Caco-2 (cell line): ENCODE measurements around the gene CD9. TPM values are rescaled to one million over a fixed set of nuclear protein-coding genes. Genes with fewer than 3 reads are reported as not detected.

Source experiments
- BruUV-seq: library from RNA; stranded (reverse); fragments of 400-500 nt; replicated peaks from 2 replicates; lab custom pipeline; 2021; lab: Mats Ljungman, UMichigan
- CTCF ChIA-PET: fragments of 300-600 bp; sonication (Branson Sonifier 250); formaldehyde crosslinking; loops from one replicate; lab custom pipeline; 2022; ENCODE audit warnings: antibody characterized with exemption; lab: Charles Lee
- POLR2A ChIA-PET: fragments of 300-600 bp; sonication (Branson Sonifier 250); formaldehyde crosslinking; loops from one replicate; lab custom pipeline; 2022; ENCODE audit warnings: antibody characterized with exemption; lab: Charles Lee
- DNase-seq, 2 experiments: peaks; one replicate each; pipeline versions ENCODE4 v3.0.0 to v3.0.0-alpha.2; 2020 to 2022
- H3K27me3 ChIP-seq: replicated peaks from 2 replicates; pipeline ENCODE4 v1.6.0; 2011; ENCODE audit warnings: low read length; ENCODE audit not compliant: control insufficient read depth, insufficient read depth
- H3K36me3 ChIP-seq: 2 replicates; pipeline ENCODE4 v1.5.1; 2011; ENCODE audit warnings: low read length; ENCODE audit not compliant: control insufficient read depth, insufficient read depth
- H3K4me1 ChIP-seq: fragments of 250-450 bp; sonication (Bioruptor Pico); 2 replicates; pipeline ENCODE4 v1.5.1; 2020; ENCODE audit warnings: mild to moderate bottlenecking
- H3K4me3 ChIP-seq: 2 replicates; pipeline ENCODE4 v1.5.1; 2011; ENCODE audit warnings: low read depth, mild to moderate bottlenecking, control low read depth, low read length
- H3K9me3 ChIP-seq: fragments of 250-450 bp; sonication (Bioruptor Pico); 2 replicates; pipeline ENCODE4 v1.5.1; 2020; ENCODE audit warnings: mild to moderate bottlenecking, moderate library complexity
- H3K27ac Mint-ChIP-seq: one replicate; pipeline ENCODE4 v1.8.0; 2022; ENCODE audit warnings: mixed read lengths; ENCODE audit not compliant: unreplicated experiment
- H3K27me3 Mint-ChIP-seq: one replicate; pipeline ENCODE4 v1.8.0; 2022; ENCODE audit warnings: mixed read lengths; ENCODE audit not compliant: insufficient read depth, unreplicated experiment
- H3K36me3 Mint-ChIP-seq: one replicate; pipeline ENCODE4 v1.8.0; 2022; ENCODE audit warnings: mild to moderate bottlenecking, mixed read lengths; ENCODE audit not compliant: insufficient read depth, unreplicated experiment
- H3K4me1 Mint-ChIP-seq: one replicate; pipeline ENCODE4 v1.8.0; 2022; ENCODE audit warnings: low read depth, mixed read lengths; ENCODE audit not compliant: unreplicated experiment
- H3K4me3 Mint-ChIP-seq: one replicate; pipeline ENCODE4 v1.8.0; 2022; ENCODE audit warnings: mild to moderate bottlenecking, moderate library complexity, mixed read lengths; ENCODE audit not compliant: unreplicated experiment
- H3K9me3 Mint-ChIP-seq: one replicate; pipeline ENCODE4 v1.8.0; 2022; ENCODE audit warnings: mixed read lengths; ENCODE audit not compliant: unreplicated experiment
- CTCF ChIP-seq, 2 experiments: fragments of 200-600 bp in 1 of 2; IDR thresholded peaks; 1 replicate in 1 of 2; 2 replicates in 1 of 2; pipeline versions ENCODE4 v1.5.1 to v1.8.0; 2011 to 2022; ENCODE audit warnings: antibody characterized with exemption in 1 of 2, control low read depth in 1 of 2, inconsistent platforms in 1 of 2, low read depth in 1 of 2, low read length in 1 of 2, mild to moderate bottlenecking in 1 of 2, moderate library complexity in 1 of 2; ENCODE audit not compliant: insufficient read depth in 1 of 2, severe bottlenecking in 1 of 2, unreplicated experiment in 1 of 2
- intact Hi-C: fragments of 100-400 bp; cut with micrococcal nuclease; formaldehyde crosslinking; loops from one replicate; pipeline ENCODE4 v1.10.0; 2022; ENCODE audit not compliant: unreplicated experiment
- total RNA-seq: library from RNA; stranded (reverse); gene quantifications from 2 replicates; pipeline ENCODE4 v1.2.3, GENCODE V29; 2022

Gene CD9
- total RNA-seq, 1 experiment from 2014 or later, result 170 TPM

- Histone ChIP-seq H3K27me3 (no peaks in the 10 kb centered on the region), H3K4me3 (no peak overlapping the region), H3K4me1 (peaks cover 23% of the 10 kb centered on the region), H3K9me3 (no peaks in the 10 kb centered on the region), H3K36me3 (no peaks in the 10 kb centered on the region)
- peak overlapping the region; percentile 80 for H3K4me3 Mint-ChIP-seq
- H3K27me3 Mint-ChIP-seq, result no peaks in the 10 kb centered on the region
- ChIA-PET POLR2A (interaction anchor here (0.6 to 1.8 kb wide), 2 partner anchors 50 to 212 kb away, joined by 3 to 15 read pairs; no protein-coding TSS in a partner anchor), CTCF (interaction anchor here (0.6 to 4.9 kb wide), 17 partner anchors 15 to 291 kb away, joined by 3 to 111 read pairs (median 7); partner anchors contain the start of gene CD9)
- peaks cover 40% of the 10 kb centered on the region for H3K4me1 Mint-ChIP-seq
- no peak for DNase-seq
- H3K36me3 Mint-ChIP-seq, result peaks cover 10% of the 10 kb centered on the region
- no peak overlapping the region for H3K27ac Mint-ChIP-seq
- no peak for TF ChIP-seq CTCF (IDR thresholded peaks at IDR 0.05; ENCODE audit: insufficient read depth in 1 of 2, low read depth in 1 of 2, low read length in 1 of 2, severe bottlenecking in 1 of 2, unreplicated experiment in 1 of 2)
- intact Hi-C loops, result no loop called here
- no peaks in the 10 kb centered on the region for H3K9me3 Mint-ChIP-seq
- no TSS peak for BruUV-seq
These were observed 79.0 kb downstream of the CD9 start for GRCh38 chr12:6279256-6279628.

- no peaks in the 10 kb centered on the region for H3K9me3 ChIP-seq
- H3K4me3 ChIP-seq, result no peak overlapping the region
- Mint-ChIP-seq H3K4me3 (no peak overlapping the region), H3K36me3 (peaks cover 9% of the 10 kb centered on the region), H3K27me3 (no peaks in the 10 kb centered on the region), H3K27ac (no peak overlapping the region), H3K4me1 (peaks cover 36% of the 10 kb centered on the region), H3K9me3 (no peaks in the 10 kb centered on the region)
- no peaks in the 10 kb centered on the region for H3K36me3 ChIP-seq
- intact Hi-C loops, result no loop called here
- BruUV-seq, result no TSS peak
- no peak for TF ChIP-seq CTCF (IDR thresholded peaks at IDR 0.05; ENCODE audit: insufficient read depth in 1 of 2, low read depth in 1 of 2, low read length in 1 of 2, severe bottlenecking in 1 of 2, unreplicated experiment in 1 of 2)
- H3K27me3 ChIP-seq, result no peaks in the 10 kb centered on the region
- peaks cover 23% of the 10 kb centered on the region for H3K4me1 ChIP-seq
- no peak for DNase-seq
- ChIA-PET POLR2A (interaction anchor here (0.6 kb wide), 1 partner anchor 212 kb away, joined by 3 read pairs; no protein-coding TSS in a partner anchor), CTCF (interaction anchor here (0.6 to 4.9 kb wide), 9 partner anchors 15 to 291 kb away, joined by 4 to 111 read pairs (median 18); partner anchors contain the start of gene CD9)
These were observed 79.4 kb downstream of the CD9 start for GRCh38 chr12:6279631-6280030.

GRCh38 chr12:6280053-6280469, 79.9 kb downstream of the CD9 start:
- no peaks in the 10 kb centered on the region for H3K27me3 Mint-ChIP-seq
- no peak overlapping the region for H3K4me3 Mint-ChIP-seq
- H3K36me3 ChIP-seq, result no peaks in the 10 kb centered on the region
- intact Hi-C loops, result no loop called here
- H3K9me3 Mint-ChIP-seq, result no peaks in the 10 kb centered on the region
- CTCF ChIA-PET, result interaction anchor here (0.6 to 4.9 kb wide), 8 partner anchors 15 to 291 kb away, joined by 4 to 111 read pairs (median 13); partner anchors contain the start of gene CD9
- TF ChIP-seq CTCF (IDR thresholded peaks at IDR 0.05; ENCODE audit: insufficient read depth in 1 of 2, low read depth in 1 of 2, low read length in 1 of 2, severe bottlenecking in 1 of 2, unreplicated experiment in 1 of 2), result no peak
- no peaks in the 10 kb centered on the region for H3K27me3 ChIP-seq
- peak overlapping the region; percentile 16 for H3K27ac Mint-ChIP-seq
- peaks cover 28% of the 10 kb centered on the region for H3K4me1 ChIP-seq
- H3K9me3 ChIP-seq, result no peaks in the 10 kb centered on the region
- no peak overlapping the region for H3K4me3 ChIP-seq
- POLR2A ChIA-PET, result no interaction called here
- peaks cover 4% of the 10 kb centered on the region for H3K36me3 Mint-ChIP-seq
- no TSS peak for BruUV-seq
- H3K4me1 Mint-ChIP-seq, result peaks cover 32% of the 10 kb centered on the region
- DNase-seq, result no peak
